Breast epithelium (tissue), 3 donors: ENCODE results near the gene KRTAP10-9.

Experiments
- CTCF ChIP-seq, 3 donors: fragments of 450-650 bp; IDR thresholded peaks; one replicate each; pipeline ENCODE4 v1.5.1; 2016 to 2017; ENCODE audit warnings: antibody characterized with exemption in 3 of 3, mild to moderate bottlenecking in 3 of 3, moderate library complexity in 3 of 3
- POLR2A ChIP-seq: fragments of 450-650 bp; IDR thresholded peaks from one replicate; pipeline ENCODE4 v1.6.1; 2016; ENCODE audit warnings: antibody characterized with exemption, mild to moderate bottlenecking, moderate library complexity

GRCh38 chr21:44614161-44614631 is 12.7 kb upstream of the KRTAP10-9 start:
- no peak for TF ChIP-seq CTCF (IDR thresholded peaks at IDR 0.05)
- TF ChIP-seq POLR2A: no peak
